Activated naive CD4-positive, alpha-beta T cell (primary cell): ENCODE data around the gene KCNK13.
A peak's percentile ranks its signal among the peaks of the same experiment; 100 is the strongest.
"Not testable (repeated sequence)": the region's sequence is repeated elsewhere in the genome, so short reads cannot be mapped to it uniquely, and the experiment has no call there.

ENCODE experiments used
- DNase-seq, 4 experiments: peaks; one replicate each; lab custom pipeline; 2025; lab: John Stamatoyannopoulos, UW

The KCNK13 gene

DNA sequence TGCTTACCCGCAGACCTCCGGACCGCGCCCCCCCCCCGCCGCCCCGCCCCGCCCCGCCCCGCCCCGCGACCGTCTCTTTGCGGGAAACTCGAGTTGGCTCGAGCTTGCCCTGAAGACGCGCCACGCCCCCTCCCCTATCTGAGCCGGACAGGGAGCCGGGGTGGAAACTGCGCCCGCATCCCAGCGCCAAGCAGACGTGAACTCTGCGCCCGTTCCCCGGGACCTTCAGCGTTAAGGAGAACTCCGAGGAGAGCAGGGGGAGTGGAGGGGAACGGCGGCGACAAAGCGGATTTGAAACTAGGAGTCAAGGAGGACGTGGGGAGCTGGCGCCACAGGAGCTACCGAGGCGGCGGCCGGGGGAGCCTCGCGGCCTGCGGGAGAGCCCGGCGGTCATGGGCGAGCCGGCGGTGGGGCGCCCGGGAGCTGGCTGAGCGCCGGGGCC, at the start of gene KCNK13:
Gene KCNK13 (plus strand): TSS at position 310 of the 442 bp plus-strand sequence. CDS start 212 bp downstream, outside the sequence.
- DNase-seq: no peak

DNA sequence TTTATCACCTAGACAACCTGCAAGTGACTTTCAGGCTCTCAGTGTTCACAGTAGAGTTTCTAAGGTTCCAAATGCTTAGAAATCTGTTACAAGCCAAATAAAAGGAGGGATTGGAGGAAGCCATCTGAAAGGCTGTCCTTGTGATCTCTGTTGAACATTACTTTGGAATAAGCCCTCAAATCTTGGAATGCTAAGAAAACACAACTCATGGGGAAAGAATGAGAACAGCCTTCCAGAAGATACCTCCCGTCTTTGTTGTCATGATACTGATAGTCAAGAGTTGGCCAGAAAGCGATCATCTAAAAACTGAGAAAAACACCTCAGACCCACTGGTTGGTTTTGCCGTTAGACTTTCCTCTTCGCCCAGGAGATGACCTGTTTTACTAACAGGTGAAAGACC, 44.4 kb upstream of the KCNK13 start:
- no peak for DNase-seq

DNA sequence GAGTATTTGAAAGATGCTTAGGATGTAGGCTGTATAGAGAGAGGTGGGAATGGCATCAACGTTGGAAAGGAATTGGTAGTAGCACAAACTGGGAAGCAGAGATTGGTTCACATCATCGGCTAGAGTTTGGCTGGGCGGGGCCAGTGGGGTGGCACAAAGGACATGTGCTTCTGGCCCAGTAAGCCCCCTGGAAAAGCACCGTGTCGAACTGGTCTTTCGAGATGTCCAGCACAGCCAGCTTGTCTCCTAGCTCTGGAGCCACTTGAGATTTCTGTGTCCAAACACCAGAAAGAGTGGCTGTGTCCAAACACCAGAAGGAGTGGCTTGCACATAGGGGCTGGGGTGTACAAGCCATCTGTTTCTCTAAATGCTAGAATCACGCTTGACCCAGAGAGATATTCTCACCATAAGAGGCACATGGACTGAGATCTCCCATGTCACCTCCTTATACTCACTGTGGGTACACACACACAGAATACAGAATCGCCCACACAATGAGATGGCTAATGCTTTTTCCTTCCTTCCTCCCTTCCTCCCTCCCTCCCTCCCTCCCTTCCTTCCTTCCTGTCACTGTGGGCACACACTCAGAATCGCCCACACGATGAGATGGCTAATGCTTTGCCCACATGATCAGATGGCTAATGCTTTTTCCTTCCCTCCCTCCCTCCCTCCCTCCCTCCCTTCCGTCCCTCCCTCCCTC, 41.8 kb upstream of the KCNK13 start:
- DNase-seq: no peak

DNA sequence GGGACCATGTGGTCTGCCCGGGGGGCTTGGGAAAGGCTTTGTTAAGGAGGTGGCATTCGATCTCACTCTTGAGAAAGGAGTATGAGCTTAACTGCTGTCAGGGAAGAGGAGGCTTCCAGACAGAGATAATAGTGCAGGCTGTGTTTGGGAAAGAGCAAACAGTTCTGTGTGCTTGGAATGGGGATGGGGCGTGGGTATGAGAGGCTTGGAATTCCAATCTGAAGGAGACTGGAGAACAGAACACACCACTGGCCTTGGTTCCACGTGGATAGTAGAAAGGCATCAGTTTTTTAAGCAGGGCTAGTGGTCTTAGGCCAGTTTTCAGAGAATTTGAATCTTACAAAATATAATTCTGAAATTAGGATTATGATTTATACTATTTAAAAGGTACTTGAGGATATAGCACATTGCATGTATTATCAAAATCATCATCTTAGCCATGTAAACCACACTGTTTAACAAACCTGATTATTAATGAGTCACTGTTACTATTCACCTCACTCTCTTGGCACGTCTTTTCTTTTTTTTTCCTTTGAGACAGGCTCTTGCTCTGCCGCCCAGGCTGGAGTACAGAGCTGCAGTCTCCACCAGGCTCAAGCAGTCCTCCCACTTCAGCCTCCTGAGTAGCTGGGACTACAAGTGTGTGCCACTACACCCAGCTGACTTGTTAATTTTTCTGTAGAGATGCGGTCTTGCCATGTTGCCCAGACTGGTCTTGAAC, 38.5 kb upstream of the KCNK13 start:
- DNase-seq: no peak

DNA sequence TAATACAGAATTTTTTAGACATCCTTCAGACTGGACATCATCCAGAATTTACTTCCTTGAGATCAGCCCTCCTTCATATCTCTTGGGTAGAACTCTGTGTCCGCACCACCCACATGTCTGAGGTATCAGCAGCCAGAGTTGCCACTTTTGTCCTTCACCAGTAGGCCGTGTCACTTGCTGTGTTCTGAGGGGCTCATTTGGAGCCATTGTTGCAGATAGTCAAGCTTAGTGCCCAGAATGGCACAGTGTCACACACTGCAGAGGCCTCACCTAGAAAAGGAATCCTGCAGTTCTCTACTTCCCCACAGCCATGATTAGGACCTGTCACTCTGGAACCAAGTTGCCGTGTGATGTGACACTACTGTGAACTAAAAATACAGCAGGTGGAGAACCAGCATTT, 36.9 kb upstream of the KCNK13 start:
- DNase-seq: no peak

DNA sequence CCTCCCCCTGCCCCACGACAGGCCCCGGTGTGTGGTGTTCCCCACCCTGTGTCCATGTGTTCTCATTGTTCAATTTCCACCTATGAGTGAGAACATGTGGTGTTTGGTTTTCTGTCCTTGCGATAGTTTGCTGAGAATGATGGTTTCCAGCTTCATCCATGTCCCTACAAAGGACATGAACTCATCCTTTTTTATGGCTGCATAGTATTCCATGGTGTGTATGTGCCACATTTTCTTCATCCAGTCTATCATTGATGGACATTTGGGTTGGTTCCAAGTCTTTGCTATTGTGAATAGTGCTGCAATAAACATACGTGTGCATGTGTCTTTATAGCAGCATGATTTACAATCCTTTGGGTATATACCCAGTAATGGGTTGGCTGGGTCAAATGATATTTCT, 35.2 kb upstream of the KCNK13 start:
- not testable (repeated sequence) for DNase-seq

DNA sequence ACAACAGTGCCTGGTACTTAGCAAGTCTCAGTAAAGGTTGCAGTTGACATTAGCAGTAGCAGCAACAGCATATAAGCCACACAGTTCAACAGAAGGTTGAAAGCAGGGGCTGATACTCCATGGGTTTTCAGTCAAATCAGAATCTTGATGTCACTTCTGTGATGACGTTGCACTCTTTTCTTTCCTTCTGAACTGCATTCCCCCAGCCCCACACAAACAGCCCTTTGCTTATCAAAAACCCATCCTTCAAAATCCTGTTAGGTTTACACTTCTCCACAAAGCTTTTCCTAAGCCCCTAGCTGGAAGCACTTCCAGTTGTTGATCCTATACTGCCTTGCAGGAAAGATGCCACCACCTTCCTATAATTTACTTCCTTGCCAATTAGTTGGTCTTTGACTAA, 34.0 kb upstream of the KCNK13 start:
- no peak for DNase-seq

DNA sequence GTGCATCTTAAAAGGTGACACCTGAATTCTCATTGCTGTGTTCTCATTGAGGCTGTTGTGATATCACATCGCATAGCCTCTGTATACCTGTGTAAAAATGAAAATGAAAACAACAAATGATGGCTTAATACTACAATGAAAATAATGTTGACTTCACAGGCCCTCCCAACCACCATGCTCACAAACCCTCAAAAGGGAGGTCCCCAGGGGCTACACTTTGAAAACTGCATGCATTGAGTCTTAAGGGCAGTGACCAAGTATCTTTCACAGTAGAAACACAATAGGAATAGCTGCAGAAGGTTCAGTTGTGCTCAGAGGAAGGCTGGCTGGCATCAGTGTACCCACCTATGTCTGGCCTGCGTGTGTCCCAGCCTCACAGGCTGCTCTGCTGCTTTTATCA, 27.6 kb upstream of the KCNK13 start:
- DNase-seq: no peak

DNA sequence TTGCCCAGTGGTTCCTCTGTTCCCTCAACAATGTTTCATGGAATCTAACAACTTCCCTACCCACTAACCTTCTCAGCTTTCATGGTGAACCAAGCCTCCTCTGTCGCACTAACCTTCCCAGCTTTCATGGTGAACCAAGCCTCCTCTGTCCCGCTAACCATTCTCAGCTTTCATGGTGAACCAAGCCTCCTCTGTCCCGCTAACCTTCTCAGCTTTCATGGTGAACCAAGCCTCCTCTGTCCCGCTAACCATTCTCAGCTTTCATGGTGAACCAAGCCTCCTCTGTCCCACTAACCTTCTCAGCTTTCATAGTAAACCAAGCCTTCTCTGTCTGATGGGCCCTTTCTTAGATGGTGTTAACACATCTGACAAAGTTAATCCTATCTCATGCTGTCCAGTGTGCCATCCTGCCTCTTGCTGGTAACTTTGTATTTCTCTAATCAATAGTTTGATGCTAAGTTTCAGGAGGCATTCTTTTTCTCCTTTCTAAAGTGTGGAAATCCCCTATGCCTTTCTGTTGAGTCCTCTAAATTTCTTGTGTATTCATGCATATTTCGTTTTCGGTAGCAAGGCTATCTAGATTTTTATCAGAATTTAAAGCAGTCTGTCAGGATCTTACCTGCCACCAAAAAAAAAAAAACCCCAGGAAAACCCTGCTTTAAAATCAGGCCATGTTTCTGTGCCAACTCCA, 26.8 kb upstream of the KCNK13 start:
- no peak for DNase-seq

DNA sequence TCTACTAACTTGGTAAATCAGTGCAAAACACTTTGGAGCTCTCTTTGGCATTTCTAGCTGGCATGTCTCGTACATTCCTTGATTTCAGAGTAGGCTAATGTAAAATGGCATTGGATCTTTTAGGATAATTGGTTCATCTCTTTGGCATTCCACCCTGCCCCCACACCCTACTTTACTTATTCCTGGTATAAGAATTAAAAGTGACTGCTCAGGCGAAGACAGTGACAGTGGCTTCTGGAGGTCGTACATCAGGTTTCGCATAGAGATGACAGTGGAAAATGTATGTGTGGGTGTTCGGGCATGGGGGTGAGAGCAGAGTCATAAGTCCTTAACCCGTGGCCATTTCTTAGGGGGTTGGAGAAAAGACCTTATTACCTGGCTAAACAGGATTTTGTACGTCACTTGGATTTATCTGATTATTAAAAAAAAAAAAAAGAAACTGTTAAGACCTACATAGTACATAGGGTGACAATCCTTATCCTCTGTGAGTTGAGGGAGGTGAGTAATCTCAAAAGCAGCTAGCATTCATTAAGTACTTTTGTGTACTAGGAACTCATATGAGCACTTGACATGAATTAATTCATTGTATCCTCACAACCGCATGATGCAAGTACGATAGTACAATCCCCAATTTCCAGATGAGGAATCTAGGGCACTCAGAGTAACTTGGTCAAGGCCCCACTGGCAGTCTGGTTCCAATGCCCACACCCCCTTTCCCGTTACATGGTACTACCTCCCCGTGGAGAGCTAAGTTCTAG, 22.4 kb upstream of the KCNK13 start:
- no peak for DNase-seq

DNA sequence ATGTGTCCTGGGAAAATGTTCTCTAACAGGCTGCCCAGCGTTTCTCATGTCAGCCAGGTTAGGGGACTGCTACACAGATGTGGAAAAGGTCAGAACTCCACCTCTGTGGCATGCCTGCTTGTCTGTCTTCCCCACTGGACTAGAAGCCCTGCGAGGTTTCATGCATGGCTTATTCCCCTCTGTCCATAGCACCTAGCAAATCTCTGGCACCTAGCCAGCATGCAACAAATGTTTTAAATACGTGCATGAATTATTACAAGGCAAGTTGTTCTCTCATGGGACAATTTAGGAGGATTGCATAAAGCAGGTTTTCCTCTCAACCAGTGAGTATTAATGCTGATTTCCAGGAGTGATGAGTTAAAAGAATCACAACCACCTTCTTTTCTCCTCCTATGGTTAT, 21.4 kb upstream of the KCNK13 start:
- DNase-seq: no peak

DNA sequence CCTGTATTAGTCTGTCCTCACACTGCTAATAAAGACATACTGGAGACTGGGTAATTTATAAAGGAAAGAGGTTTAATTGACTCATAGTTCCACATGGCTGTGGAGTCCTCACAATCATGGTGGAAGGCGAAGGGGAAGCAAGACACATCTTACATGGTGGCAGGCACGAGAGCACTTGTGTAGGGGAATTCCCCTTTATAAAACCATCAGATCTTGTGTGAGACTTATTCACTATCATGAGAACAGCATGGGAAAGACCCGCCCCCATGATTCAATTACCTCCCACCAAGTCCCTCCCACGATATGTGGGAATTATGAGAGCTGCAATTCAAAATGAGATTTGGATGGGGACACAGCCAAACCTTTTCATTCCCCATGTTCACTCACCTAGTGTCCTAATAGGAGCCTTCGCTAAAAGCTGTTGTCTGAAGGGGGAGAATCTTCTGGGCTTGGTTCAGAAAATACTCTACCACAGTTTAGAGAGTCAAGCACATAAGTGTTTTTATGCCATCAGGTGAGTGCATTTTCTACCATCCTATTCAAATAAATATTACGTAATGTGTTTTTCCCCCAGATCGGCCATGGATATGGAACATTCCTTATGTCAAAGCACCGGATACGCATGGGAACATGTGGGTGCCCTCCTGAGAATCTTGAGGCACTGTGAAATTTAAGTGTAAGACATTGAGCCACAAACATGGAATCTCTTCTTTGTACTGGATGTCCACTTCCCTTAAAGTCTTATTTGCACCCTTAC, 19.1 kb upstream of the KCNK13 start:
- no peak for DNase-seq

DNA sequence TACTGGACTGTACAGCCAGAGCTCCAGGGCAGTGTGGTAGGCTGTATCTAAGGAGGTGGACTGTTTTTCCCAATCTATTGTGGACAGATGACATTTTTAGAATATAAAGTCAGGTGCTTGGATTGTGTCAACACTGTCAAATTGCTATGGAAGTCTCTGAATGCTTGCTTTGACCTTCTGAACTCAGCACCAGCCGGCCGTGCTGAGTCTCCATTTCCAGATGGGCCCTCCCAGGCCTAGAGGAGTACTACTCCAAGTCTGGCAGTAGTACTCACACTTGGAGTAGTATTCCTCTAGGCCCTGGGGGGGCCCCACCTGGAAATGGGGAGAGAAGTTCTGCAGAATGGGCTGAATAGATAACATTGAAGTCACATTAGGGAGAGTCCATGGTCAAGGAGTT, 16.2 kb upstream of the KCNK13 start:
- DNase-seq: no peak

DNA sequence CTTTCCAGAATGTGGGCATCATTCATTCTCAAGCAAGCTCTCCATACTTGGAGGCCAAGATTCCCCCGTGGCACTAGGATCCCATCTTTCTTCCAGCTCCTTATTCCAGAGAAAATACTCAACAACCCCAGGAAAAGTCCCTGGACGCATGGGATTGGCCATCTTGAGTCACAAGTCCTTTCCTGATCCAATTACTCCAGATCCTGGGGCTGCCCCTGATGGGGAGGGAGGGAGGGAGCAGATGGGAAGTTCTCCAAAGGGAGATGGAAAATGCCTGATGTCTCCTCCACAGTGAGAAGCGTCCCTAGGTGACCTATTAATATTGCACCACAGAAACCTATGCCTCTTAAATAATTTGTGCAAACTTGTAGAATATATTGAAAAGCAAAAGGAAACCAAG, 12.4 kb upstream of the KCNK13 start:
- no peak for DNase-seq

DNA sequence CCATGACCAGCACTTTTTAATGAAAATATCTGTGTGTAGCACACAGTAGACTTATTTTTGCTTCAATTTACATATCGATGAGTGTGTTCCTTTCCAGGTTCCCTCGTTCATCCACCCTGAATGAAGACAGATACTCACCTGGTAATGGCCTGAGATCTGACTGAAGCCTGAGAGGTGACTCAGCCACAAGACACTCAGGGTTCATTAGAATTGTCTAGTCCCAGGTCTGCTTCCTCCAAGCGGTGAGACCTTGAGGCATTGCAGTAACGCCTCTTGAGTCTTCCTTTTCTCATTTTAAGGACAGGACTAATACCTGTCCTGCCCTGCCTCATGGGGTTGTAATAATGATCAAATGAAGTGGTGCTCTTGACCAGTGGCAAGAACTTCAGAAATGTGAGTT, 11.5 kb upstream of the KCNK13 start:
- DNase-seq: no peak

DNA sequence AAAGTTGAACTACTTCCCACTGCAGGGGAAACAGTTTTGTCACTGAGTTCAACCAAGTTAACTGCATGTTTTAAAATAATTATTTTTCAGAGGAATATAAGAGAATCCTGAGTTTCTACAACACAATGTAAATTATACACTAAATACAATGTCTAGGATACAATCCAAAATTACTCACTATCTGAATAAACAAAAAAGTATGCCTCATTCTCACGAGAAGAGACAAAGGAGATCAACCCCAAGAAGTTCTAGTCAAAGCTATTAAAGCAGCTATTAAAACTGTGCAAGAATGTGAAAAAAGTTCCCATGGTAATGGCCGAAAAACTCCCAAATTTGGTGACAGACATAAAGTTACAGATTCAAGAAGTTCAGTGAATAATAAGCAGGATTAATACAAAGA, 8.8 kb upstream of the KCNK13 start:
- no peak for DNase-seq

DNA sequence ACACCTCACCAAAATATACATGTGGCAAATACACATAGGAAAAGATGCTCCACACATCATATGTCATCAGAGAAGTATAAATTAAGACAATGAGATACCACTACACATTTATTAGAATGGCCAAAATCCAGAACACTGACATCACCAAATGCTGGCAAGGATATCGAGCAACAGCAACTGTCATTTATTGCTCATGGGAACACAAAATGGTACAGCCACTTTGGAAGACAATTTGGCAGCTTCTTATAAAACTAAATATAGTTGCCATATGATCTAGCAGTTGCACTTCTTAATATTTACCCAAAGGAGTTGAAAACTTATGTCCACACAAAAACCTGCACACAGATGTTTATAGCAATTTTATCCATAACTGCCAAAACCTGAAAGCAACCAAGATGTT, 7.0 kb upstream of the KCNK13 start:
- DNase-seq: no peak

DNA sequence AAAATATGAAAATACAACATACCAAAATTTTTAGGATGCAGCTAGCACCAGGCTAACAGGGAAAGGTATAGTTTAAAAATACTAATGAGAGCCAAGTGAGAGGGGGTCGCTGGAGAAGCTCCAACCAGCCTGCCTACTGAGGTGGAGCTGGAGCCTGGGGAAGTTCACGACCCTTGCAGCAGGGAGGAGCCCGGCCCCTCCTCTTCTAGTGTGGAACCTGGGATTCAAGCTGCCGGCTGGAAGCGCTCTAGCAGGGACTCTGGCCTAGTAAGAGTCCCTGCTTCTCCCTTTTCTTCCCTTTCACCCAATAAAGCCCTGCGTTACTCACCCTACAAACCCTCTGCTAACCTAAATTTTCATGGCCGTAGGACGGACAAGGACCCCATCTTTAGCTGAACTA, 5.0 kb upstream of the KCNK13 start:
- DNase-seq: no peak

DNA sequence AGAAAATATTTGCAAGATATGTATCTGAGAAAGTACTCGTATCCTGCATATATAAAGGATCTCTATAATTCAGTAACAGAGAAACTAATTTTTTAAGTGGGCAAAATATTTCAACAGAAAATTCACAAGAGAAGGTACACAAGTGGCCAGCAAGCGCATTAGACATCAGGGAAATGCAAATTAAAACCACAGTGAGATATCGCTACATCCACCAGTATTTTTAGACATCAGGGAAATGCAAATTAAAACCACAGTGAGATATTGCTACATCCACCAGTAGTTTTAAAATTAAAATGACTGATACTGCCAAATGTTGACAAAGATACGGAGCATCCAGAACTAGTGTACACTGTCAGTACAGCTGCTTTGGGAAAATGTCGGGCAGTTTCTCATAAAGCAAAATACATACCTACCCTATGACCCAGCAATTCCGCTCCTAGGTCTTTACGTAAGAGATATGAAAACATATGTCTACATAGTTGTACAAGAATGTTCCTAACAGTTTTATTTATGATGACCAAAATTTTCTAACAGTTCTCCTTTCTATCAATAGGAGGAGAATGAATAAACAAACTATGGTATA, 2.8 kb upstream of the KCNK13 start:
- no peak for DNase-seq

DNA sequence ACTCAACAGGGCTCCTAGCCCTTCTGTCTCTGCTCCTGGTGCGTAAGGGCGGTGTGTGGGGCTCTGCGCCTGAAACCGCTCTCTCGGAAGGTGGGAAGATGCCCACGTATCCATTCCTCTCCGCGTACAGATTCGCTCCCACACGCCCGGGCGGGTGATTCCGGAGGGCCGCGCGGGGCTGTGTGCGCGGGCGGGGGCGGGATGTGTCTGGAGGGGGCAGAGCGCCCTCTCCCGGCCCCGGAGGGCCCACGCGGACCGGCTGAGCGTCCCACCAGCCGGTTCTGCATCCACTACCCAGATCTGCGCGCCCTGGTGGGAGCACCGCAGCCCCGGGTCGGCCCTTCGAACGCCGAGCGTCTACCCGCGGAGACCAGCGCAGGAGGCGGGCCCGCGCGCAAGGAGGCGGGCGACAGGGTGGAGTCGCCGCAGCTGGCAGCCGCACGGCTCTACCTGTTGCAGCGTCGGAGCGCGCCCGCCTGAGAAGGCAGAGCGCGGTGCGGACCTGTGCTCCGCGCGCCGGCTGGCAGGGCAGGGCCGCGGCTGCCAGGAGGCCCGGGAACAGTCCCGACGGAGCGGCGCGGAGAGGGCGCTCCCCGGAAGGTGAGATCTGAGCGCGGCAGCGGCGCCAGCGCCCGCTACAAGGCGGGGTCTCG, 1.4 kb upstream of the KCNK13 start:
- peak in 1 of 4 experiments; percentile 9 for DNase-seq
